Pons (tissue), 1 donor: Measurements from ENCODE around the gene PDE10A.
"Not testable (repeated sequence)": the region's sequence is repeated elsewhere in the genome, so short reads cannot be mapped to it uniquely, and the experiment has no call there.

Experiments used
- DNase-seq: peaks from one replicate; pipeline ENCODE4 v3.0.0-alpha.2; 2016; ENCODE audit warnings: low spot score

PDE10A gene

GRCh38 chr6:165586706-165587105 is 76.3 kb downstream of the PDE10A start:
- DNase-seq: no peak

- DNase-seq: no peak
These were observed 78.0 kb downstream of the PDE10A start for GRCh38 chr6:165585060-165585459.

DNA sequence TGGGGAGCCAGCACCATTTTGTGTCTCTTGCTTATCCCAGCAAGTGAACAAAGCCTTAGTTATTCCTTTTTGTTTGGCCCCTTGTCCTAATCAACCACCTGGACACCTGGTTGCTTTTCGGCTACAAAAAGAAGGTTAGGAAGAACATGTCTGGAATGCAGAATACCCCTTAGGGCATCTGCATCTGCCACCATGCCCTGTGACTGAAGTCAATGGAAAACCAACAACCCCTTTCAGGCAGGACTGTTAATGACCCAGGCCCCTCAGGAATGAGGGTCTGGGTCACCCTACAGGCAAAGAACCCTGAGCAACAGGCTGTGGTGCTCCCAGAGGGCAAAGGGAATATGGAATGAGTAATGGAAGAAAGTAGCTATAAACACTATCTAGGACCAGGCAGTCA is 78.5 kb downstream of the PDE10A start:
- no peak for DNase-seq

GRCh38 chr6:165581678-165582077 is 81.4 kb downstream of the PDE10A start:
- DNase-seq: peak; percentile 64

DNA sequence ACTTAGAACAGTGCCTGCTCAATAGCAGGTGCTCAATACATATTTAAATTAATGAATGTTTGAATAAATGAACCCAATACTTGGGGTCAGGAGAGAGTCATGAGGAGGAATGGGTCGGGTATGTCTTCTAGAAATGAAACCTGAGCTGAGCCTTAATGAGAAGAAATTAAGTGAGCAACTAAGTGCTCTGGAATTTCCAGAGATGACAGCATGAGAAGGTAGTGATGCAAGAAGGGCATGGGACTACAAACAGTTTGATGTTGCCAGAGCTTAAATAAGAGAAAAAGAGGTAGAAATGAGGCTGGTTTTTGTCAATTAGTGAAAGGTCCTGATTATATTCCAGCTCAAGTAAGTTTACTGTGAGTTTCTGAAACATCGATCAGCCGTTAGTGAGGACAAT is 82.9 kb downstream of the PDE10A start:
- no peak for DNase-seq

DNA sequence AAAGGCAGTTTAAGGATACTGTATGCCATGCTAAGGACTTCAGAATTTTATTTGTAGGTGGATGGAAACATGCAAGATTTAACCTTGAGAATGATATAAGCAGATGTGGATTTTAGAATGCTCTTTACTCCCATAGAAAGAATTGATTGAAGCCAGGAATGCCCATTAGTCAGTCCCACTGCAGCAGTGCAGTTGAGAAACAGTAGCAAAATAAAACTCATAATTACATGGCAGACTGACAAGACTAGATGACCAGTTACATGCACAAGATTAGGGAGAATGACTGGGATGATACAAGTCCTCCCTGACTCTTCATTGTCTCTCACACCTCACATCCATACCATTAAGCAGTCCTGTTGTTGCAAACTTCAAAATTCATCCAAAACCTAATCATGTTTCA is 83.9 kb downstream of the PDE10A start:
- no peak for DNase-seq

DNA sequence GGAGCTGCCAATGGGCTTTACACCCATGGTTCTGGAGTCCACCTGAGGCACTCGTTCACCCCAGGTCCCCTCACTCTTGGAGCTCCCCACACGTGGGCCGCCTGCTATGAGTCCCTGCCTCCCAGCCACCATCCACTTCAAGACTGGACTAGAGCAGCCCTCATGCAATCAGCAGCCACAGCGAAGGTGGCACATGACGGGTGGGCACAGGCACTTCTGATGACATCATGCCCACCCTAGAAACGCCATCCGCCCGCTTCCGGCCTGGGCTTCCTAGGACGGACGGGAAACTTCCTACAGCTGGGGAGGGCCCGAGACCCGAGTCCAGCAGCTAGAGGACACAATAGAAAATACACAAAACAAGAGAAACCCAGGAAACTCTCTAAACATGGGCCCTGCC is 85.5 kb downstream of the PDE10A start:
- no peak for DNase-seq

DNA sequence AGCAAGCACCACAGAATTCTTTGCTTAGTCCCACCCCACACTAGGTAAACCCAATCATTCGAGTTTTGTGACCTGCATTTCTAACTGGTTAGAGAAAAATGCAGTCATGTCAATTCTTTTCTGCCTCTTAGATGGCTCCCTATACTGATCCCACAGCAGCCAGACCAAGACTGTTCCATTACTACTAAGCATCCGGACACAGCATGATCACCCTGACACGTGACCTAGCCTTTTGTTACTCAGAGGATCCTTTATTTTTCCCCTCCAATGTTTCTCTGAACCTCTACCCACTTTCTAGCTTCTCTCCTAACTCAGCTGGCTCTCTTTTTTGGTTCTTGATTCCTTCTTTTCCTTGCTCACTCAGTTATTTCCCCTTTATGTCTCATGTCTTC is 87.9 kb downstream of the PDE10A start:
- no peak for DNase-seq

DNA sequence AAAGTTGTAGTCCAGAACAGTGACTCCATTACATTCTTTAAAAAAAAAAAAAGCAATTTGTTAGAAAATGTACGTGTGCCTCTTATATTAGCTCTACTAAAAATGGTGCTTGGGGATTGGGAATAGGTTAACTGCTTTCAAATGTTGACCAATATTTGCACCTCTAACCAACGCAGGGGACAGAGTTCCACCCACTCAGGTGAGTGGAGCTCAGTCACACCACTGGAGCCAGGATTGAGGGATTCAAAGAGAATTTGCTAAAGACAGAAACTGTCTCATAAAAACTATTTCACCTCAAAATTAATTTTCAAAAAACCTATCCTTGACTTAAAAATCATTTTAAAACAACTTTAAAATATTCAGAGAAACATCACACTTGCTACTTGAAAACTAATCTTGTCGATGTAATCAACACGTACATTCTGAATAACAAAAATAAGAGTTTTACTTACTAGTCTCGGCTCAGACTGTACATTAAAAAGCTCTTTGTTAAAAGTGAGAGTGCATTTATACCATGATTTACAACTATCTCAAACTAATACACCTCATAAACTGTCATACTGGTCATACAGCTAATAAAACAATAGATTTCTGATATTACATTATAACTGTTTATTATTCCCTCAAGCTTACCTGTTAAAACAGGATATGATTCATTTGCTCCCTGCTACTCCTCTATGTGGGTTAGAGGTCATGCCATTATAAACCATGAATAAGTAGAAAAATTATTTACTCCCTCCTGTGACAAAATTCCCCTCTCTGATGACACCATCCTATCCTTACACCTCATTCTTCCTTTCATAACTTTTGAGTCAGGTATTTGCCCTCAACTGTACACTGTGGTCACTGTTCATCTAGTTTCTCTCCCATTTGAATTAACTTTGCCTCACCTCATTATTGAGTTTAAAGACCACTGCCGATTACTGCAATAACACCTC is 88.6 kb downstream of the PDE10A start:
- no peak for DNase-seq

DNA sequence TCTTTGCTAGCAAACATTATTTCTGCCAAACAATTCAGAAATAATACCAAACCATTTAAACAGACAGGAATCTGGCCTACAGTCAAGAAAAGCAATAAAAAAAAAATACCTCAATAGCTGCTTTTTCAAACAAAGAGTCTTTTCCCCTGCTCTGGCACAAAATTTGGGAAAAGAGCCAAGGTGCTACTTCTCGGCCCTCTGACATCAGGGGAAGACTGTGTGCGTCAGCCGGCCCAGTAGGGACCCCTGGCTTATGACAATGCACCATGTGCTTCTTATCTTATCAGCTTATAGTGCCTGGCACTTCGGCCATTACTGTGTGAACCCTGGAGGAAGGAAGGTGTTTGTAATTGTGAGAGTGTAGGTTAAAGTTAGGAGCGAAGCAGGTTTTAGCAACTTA is 89.4 kb downstream of the PDE10A start:
- peak; percentile 31 for DNase-seq

DNA sequence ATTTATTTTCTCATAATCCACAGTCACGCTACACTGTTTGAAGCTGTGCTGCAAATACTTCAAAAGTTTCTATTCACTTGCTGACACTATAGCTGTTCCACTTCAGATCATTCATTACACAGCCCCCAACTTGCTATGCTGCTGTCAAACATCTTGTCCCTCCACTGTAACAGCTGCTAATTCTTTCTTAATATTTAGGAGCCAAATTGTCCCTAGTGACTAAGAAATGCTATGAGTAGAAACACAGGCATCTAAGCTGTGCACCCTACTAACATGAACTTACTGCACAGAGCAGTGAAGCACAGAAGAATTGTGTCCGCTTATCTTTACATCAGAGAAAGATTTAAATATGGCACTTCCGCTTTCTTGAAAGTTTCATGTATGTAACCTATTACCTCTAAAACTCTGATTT is 91.3 kb downstream of the PDE10A start:
- no peak for DNase-seq

- DNase-seq: no peak
These were observed 91.9 kb downstream of the PDE10A start for GRCh38 chr6:165571068-165571682.

DNA sequence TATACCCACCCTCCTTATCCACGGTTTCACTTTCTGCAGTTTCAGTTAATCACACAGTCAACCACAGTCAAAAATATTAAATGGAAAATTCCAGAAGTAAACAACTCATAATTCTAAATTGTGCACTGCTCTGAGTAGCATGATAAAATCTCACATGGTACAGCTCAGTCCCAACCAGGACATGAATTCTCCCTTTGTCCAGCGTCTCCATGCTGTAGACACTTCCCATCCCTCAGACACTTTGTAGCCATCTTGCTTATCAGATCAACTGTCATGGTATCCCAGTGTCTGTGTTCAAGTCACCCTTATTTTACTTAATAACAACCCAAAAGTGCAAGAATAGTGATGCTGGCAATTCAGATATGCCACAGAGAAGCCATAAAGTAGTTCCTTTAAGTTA is 94.7 kb downstream of the PDE10A start:
- DNase-seq: no peak

- no peak for DNase-seq
These were observed 96.8 kb downstream of the PDE10A start for GRCh38 chr6:165566088-165566828.

GRCh38 chr6:165562421-165563090 is 100.5 kb downstream of the PDE10A start:
- DNase-seq: no peak

GRCh38 chr6:165559632-165560031 is 103.4 kb downstream of the PDE10A start:
- DNase-seq: no peak

DNA sequence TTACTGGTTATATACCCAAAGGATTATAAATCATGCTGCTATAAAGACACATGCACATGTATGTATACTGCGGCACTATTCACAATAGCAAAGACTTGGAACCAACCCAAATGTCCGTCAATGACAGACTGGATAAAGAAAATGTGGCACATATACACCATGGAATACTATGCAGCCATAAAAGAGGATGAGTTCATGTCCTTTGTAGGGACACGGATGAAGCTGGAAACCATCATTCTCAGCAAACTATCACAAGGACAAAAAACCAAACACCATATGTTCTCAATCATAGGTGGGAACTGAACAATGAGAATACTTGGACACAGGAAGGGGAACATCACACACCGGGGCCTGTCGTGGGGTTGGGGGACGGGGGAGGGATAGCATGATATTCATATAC is 104.9 kb downstream of the PDE10A start:
- not testable (repeated sequence) for DNase-seq

DNA sequence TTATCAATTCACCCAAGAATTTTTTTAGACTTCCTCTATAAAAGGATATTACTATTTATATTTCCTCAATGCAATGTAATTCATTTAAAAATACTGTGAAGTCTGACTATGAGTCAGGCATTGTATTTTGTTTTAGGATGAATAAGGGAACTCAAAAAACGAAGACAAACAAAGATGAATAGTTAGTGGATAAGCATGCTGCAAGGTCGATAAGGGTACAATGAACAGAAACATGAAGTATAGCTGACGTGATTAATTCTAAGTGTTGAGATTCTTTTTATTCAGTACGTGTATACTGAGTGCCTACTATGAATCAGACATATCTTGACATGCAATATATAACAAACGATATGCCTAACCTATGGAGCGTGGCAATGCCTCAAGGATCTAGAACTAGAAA is 105.4 kb downstream of the PDE10A start:
- no peak for DNase-seq

- DNase-seq: no peak
These were observed 106.8 kb downstream of the PDE10A start for GRCh38 chr6:165556116-165556843.

DNA sequence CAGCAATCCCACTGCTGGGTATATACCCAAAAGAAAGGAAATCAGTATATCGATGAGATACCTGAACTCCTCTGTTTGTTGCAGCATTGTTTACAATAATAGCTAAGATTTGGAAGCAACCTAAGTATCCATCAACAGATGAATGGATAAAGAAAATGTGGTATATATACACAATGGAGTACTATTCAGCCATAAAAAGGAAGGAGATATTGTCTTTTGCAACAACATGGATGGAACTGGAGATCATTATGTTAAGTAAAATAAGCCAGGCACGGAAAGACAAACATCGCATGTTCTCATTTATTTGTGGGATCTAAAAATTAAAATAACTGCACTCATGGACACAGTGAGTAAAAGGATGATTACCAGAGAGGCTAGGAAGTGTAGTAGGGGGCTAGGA is 108.4 kb downstream of the PDE10A start:
- not testable (repeated sequence) for DNase-seq

- no peak for DNase-seq
These were observed 110.7 kb downstream of the PDE10A start for GRCh38 chr6:165552248-165552736.
